Breast epithelium (tissue), 3 donors: ENCODE data around the gene UCK2.

Source experiments
- CTCF ChIP-seq, 3 donors: fragments of 450-650 bp; IDR thresholded peaks; one replicate each; pipeline ENCODE4 v1.5.1; 2016 to 2017; ENCODE audit warnings: antibody characterized with exemption in 3 of 3, mild to moderate bottlenecking in 3 of 3, moderate library complexity in 3 of 3
- POLR2A ChIP-seq: fragments of 450-650 bp; IDR thresholded peaks from one replicate; pipeline ENCODE4 v1.6.1; 2016; ENCODE audit warnings: antibody characterized with exemption, mild to moderate bottlenecking, moderate library complexity

- TF ChIP-seq CTCF (IDR thresholded peaks at IDR 0.05) = no peak
- TF ChIP-seq POLR2A = no peak
These were observed 59.6 kb downstream of the UCK2 start for GRCh38 chr1:165886983-165887382.
